ENCODE results near the gene PARM1.
A peak's percentile ranks its signal among the peaks of the same experiment; 100 is the strongest.

The PARM1 gene

DNA sequence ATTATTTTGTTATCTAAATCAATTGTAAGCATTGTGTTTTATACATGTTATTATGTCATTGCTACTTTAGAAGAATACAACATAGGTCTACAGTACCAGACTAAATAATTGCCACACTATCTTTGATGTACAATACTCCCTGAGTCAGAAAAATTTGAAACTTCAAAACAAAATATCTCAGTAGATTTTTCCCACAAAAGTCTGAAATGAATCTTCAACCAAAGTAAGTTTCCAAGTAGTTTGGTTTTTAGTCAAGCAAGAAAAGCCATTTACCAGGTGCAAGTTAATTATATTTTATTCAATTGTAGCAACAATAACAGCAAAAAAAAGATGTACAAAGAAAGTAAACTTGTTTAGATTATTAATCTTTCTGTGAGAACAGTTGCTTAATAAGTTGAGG is 11.4 kb upstream of the PARM1 start:
- H3K4me3 ChIP-seq (ENCODE audit: low read length): no peak overlapping the region
- H3K27me3 ChIP-seq (replicated peaks; ENCODE audit: insufficient read depth, low read length): peaks cover 11% of the 10 kb centered on the region; the same call in 1 of the 2 replicates
- H3K9ac ChIP-seq (ENCODE audit: low read length): no peak overlapping the region
- no peak overlapping the region for H3K4me2 ChIP-seq (ENCODE audit: low read depth, low read length)
- H3F3A ChIP-seq (ENCODE audit: insufficient read depth, low read length): no peaks in the 10 kb centered on the region
- no peaks in the 10 kb centered on the region for H3K36me3 ChIP-seq (replicated peaks; ENCODE audit: insufficient read depth, low read length)
- H3K79me2 ChIP-seq (ENCODE audit: low read length): no peaks in the 10 kb centered on the region
- H3K9me2 ChIP-seq (replicated peaks; ENCODE audit: insufficient read depth, low read length): no peaks in the 10 kb centered on the region
- no peak for TF ChIP-seq EZH2 (optimal IDR thresholded peaks at IDR 0.05; ENCODE audit: low read depth, low read length)
- TF ChIP-seq, protein P1, sequence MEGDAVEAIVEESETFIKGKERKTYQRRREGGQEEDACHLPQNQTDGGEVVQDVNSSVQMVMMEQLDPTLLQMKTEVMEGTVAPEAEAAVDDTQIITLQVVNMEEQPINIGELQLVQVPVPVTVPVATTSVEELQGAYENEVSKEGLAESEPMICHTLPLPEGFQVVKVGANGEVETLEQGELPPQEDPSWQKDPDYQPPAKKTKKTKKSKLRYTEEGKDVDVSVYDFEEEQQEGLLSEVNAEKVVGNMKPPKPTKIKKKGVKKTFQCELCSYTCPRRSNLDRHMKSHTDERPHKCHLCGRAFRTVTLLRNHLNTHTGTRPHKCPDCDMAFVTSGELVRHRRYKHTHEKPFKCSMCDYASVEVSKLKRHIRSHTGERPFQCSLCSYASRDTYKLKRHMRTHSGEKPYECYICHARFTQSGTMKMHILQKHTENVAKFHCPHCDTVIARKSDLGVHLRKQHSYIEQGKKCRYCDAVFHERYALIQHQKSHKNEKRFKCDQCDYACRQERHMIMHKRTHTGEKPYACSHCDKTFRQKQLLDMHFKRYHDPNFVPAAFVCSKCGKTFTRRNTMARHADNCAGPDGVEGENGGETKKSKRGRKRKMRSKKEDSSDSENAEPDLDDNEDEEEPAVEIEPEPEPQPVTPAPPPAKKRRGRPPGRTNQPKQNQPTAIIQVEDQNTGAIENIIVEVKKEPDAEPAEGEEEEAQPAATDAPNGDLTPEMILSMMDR (IDR thresholded peaks at IDR 0.05; ENCODE audit: low read length): no peak
- DNase-seq: no peak
- H2AFZ ChIP-seq (ENCODE audit: low read length): no peak overlapping the region
- no peaks in the 10 kb centered on the region for H3K4me1 ChIP-seq (ENCODE audit: low read length)
- H3K27ac ChIP-seq (ENCODE audit: low read length): no peak overlapping the region
- no peaks in the 10 kb centered on the region for H3K9me3 ChIP-seq (replicated peaks; ENCODE audit: insufficient read depth, low read length)
- no peaks in the 10 kb centered on the region for H4K20me1 ChIP-seq (ENCODE audit: insufficient read depth, low read length)

DNA sequence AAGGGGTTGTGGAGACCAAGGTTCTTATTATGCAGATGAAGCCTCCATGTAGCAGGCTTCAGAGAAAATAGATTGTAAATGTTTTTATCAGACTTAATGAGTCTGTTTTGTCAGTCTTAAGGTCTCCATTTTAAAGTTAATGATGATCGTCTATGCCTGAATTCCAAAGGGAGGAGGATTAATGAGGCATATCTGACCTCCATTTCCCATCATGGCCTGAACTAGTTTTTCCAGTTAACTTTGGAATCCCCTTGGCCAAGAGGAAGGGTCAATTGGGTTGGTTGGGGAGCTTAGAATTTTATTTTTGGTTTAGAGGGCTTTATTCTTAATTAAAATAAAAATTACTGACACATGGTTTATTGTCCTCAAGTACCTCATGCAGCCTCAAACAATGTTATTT is 6.9 kb upstream of the PARM1 start:
- no peak for DNase-seq
- Histone ChIP-seq H4K20me1 (ENCODE audit: insufficient read depth, low read length) (no peaks in the 10 kb centered on the region), H3K36me3 (replicated peaks; ENCODE audit: insufficient read depth, low read length) (no peaks in the 10 kb centered on the region), H3K4me2 (ENCODE audit: low read depth, low read length) (no peak overlapping the region), H3F3A (ENCODE audit: insufficient read depth, low read length) (peaks cover 5% of the 10 kb centered on the region; the same call in 1 of the 2 replicates), H3K27ac (ENCODE audit: low read length) (no peak overlapping the region), H3K9ac (ENCODE audit: low read length) (no peak overlapping the region), H3K9me2 (replicated peaks; ENCODE audit: insufficient read depth, low read length) (no peaks in the 10 kb centered on the region), H3K27me3 (replicated peaks; ENCODE audit: insufficient read depth, low read length) (no peaks in the 10 kb centered on the region), H3K4me3 (ENCODE audit: low read length) (no peak overlapping the region), H3K79me2 (ENCODE audit: low read length) (no peaks in the 10 kb centered on the region), H2AFZ (ENCODE audit: low read length) (no peak overlapping the region), H3K9me3 (replicated peaks; ENCODE audit: insufficient read depth, low read length) (no peaks in the 10 kb centered on the region), H3K4me1 (ENCODE audit: low read length) (peaks cover 11% of the 10 kb centered on the region)
- TF ChIP-seq, protein P1 (IDR thresholded peaks at IDR 0.05; ENCODE audit: low read length): no peak
- TF ChIP-seq EZH2 (optimal IDR thresholded peaks at IDR 0.05; ENCODE audit: low read depth, low read length): no peak
- TF ChIP-seq EZH2phosphoT487 (IDR thresholded peaks at IDR 0.05; ENCODE audit: low read length): no peak

DNA sequence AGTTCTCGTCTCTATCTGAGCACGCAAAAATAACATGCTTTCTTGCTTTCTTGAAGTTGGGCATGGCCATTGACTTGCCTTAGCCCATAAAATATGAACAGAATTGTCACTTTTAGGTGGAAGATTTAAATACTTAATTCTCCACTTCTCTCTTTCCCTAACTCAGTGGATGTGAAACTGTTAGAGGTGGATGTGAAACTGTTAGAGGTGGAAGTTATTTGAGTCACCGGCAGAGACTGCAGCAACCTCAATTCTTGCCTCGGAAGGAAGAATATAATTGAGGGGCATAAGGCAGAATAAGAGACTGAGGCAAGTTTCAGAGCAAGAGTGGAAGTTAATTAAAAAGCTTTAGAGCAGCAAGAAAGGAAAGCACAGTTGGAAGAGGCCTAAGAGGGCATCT is 2.8 kb upstream of the PARM1 start:
- no peak overlapping the region for H3K9ac ChIP-seq (ENCODE audit: low read length)
- no peak overlapping the region for H2AFZ ChIP-seq (ENCODE audit: low read length)
- H3K79me2 ChIP-seq (ENCODE audit: low read length): peaks cover 18% of the 10 kb centered on the region
- H4K20me1 ChIP-seq (ENCODE audit: insufficient read depth, low read length): no peaks in the 10 kb centered on the region
- no peak for TF ChIP-seq EZH2 (optimal IDR thresholded peaks at IDR 0.05; ENCODE audit: low read depth, low read length)
- TF ChIP-seq, protein P1 (IDR thresholded peaks at IDR 0.05; ENCODE audit: low read length): no peak
- no peak for TF ChIP-seq EZH2phosphoT487 (IDR thresholded peaks at IDR 0.05; ENCODE audit: low read length)
- H3K9me3 ChIP-seq (replicated peaks; ENCODE audit: insufficient read depth, low read length): no peaks in the 10 kb centered on the region
- peak; percentile 31 for DNase-seq
- H3K4me3 ChIP-seq (ENCODE audit: low read length): no peak overlapping the region
- H3K27ac ChIP-seq (ENCODE audit: low read length): no peak overlapping the region
- H3K27me3 ChIP-seq (replicated peaks; ENCODE audit: insufficient read depth, low read length): no peaks in the 10 kb centered on the region
- H3F3A ChIP-seq (ENCODE audit: insufficient read depth, low read length): peaks cover 15% of the 10 kb centered on the region; the same call in 1 of the 2 replicates
- peak overlapping the region; percentile 29; the same call in 1 of the 2 replicates for H3K4me2 ChIP-seq (ENCODE audit: low read depth, low read length)
- peaks cover 19% of the 10 kb centered on the region for H3K4me1 ChIP-seq (ENCODE audit: low read length)
- H3K9me2 ChIP-seq (replicated peaks; ENCODE audit: insufficient read depth, low read length): no peaks in the 10 kb centered on the region
- H3K36me3 ChIP-seq (replicated peaks; ENCODE audit: insufficient read depth, low read length): no peaks in the 10 kb centered on the region

Measured in MM.1S (cell line).